ENCODE data around the gene NRROS.

NRROS gene

DNA sequence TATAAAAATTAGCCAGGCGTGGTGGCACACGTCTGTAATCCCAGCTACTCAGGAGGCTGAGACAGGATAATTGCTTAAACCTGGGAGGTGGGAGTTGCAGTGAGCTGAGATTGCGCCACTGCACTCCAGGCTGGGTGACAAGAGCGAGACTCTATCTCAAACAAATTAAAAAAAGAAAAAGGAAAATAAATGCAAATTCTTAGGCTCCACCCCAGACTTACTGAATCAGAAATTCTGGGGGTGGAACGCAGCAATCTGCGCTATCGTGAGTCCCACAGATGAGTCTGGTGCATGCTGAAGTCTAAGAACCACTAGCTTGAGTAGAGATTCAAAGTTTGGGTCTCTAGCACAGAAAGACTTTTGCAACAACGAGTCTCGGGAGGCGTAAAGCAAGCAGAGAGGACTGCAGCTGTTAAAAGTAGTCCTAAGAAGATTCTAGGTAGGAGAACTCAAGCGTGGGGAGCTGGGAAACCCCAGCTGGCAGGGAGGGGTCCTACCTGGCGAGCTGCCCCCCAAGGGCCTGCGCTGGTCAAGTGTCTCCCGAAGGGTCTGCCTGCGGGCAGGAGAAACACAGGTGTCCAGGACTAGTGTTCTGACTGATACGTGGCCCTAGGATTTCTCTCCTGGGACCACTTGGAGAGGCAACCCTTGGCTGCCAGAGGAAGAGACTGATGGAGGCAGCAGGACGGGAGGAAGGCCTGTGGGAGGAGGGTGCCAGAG lies 50.6 kb downstream of the NRROS start:
- DNase-seq, result no peak

DNA sequence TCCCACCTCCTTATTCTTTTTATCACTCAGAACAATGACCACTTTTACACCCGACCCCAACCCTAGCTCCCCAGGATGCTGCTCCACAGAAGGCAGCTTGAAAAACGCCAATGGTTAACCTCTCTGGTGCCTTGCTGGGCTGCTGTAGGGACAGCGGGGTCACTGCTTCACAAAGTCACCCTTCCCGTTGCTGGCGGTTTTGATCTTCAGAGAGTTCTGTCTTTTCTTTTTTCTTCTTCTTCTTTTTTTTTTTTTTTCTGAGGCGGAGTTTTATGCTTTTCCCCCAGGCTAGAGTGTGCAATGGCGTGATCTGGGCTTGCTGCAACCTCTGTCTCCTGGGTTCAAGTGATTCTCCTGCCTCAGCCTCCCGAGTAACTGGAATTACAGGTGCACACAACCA lies 51.9 kb downstream of the NRROS start:
- no peak for DNase-seq

DNA sequence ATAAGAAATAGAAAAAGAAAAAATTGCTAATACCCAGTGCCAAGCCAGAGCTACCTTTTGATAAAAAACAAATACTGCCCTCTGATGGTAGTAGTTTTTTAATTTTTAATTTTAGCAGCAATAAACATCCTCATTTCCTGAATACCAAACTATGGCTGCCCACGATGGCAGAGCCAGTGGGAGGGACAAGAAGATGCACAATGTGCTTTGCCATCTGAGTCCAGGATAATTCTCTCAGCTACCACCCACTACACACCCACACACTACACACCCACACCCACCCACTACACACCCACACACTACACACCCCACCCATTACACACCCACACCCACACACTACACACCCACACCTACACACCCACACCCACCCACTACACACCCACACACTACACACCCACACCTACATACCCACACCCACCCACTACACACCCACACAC lies 54.7 kb downstream of the NRROS start:
- DNase-seq, result no peak

DNA sequence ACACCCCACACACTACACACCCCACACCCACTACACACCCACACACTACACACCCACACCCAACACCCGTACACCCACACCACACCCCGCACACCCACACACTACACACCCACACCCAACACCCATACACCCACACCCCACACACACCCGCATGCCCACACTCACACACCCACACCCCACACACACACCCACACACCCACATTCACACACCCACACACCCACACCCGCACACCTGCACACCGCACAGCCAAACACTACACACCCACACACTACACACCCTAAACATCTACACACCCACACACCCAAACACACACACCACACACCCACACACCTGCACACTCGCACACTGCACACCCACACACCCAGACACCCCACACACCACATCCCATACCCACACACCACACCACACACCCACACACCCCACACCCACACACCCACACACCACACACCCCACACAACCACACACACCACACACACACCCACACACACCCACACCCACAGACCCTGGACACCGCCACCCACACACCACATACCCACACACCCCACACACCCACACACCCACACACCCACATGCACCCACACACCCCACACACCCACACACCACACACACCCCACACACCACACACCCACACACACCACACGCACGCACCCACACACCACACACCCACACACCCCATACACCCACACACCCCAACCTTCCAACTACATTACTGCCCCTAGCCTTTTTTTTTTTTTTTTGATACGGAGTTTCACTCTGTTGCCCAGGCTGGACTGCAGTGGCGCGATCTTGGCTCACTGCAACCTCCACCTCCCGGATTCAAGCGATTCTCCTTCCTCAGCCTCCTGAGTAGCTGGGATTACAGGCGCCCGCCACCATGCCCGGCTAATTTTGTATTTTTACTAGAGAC lies 55.7 kb downstream of the NRROS start:
- DNase-seq, result no peak

DNA sequence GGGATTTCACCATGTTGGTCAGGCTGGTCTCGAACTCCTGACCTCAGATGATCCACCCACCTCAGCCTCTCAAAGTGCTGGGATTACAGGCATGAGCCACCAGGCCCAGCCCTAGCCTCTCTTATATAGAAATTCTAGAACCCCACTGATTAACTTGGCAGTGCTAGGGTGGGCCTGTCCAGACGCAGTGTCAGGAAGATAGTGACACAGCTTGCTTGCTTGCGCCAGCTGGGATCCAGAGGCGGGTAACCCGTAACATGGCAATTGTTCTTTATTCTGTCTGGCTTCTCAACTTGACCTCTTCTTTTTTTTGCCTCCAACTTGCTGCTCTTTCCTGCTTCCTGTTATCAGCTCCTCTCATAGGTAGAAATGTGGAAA lies 56.3 kb downstream of the NRROS start:
- no peak for DNase-seq

DNA sequence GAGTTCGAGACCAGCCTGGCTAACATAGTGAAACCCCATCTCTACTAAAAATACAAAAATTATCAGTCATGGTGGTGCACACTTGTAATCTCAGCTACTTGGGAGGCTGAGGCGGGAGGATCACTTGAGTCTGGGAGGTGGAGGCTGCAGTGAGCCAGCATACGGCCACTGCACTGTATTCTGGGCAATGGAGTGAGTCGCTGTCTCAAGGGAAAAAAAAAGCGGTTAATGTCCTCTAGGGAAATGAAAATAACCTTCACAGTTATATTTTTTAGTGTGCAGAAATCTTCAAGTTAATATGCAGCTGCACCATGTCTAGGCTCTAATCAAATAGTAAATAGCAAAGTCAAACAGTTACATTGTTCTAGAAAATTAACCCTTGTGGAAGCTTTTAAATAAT lies 57.8 kb downstream of the NRROS start:
- DNase-seq, result no peak

DNA sequence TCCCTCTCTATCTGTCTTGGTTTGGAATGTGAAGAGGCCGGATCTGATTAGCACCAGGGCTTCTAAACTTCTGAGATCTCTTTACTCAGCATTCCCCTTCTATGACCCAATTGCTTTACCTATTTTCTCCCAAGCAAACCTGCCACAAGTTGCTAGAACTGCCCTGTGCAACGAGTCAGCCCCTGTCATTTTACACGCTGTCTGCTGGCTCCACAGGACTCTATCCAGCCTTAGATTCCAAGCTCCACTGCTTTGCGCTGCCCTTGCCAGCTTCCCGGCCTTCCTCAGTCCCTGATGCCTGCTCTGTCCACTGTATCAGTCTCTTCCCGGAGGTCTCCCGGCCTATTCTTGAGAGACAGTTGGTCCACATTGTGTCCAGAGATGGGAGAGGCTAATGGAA lies 60.3 kb downstream of the NRROS start:
- DNase-seq, result no peak

DNA sequence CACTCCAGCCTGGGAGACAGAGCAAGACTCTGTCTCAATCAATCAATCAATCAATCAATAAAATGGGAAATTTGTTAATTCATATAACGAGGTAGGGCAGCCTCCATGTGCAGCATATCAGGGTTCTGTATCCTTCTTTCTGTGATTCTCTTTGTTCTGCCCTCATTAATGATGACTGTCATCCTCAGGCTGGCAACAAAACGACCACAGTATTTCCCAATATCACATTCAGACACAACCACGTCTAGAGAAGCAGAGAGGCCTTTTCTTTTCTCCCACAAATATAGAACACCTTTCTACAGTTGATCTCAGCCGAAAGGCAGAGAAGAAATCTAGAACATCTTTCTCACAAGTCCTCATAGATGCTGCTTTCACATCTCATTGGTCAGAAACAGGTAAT lies 61.3 kb downstream of the NRROS start:
- no peak for DNase-seq

DNA sequence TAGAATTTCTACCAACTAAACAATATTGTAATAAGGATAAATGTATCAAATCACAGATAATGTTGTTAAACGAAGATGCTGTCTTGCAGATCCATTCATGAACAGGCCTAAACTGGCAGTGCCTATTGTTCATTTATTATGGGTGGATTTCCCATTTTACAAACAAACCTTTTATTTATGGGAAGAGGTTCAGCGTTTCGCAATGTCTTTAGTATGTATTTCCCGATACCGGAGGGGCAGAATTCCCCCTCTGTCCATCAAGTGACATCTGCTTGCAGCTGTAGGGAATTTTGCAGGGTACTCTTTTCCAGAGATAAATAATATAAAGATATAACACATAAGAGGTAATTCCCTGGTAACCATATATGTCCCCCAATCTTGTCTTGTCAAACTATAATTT lies 66.8 kb downstream of the NRROS start:
- no peak for DNase-seq

DNA sequence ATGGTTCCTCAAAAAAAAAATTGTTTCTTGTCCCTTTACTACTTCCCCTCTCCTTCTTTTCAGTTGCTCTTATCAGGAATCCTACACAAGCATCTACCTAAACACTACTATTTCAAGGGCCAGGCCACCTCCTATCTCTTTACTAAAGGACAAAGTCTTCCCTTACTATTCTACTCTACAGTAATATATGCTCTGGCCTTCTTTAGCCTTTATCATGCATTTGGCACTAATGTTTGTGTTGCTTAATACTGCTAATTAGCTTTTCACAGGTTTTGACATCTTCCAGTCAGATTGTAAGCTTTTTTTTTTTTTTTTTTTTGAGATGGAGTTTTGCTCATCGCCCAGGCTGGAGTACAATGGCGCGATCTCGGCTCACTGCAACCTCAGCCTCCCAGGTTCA lies 67.2 kb downstream of the NRROS start:
- DNase-seq, result no peak

DNA sequence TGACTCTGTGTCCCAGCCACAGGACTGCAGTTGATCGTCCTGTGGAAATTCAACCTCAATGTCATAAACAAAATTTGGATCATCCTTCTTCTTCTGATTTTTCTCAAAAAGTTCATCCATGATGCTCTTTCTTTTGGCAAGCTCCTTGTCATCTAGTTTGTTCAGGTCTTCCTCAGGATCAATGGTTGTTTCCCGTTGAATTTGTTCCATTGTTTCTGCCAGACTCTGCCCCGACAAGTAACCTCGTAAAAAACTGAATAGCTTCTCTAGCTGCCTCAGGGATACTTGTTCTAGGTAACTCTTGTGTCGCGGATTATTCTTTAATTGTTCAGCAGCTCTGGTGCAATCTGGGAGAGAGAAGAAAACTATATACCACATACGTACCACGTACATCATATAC lies 68.1 kb downstream of the NRROS start:
- DNase-seq, result no peak

DNA sequence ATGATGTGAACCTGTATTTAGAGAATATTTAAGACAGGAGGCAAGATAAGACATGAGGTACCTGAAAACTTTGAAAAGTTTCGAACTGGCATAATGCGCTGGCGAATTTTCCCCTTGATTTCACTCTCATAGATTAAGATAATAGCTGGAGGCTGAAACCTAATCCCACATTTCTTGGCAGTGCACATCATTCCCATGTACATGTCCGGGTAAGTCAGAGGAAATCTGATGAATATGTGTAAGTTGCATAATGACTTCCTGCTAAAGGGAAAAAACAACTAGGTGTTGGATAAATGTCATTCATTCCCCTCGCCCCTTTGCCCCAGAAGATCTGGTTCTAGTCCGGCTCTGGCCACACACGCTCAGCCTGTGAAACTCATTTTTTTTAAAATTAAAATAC lies 69.0 kb downstream of the NRROS start:
- DNase-seq, result no peak
